ENCODE measurements around the gene CCDC69. TPM values are rescaled to one million over a fixed set of nuclear protein-coding genes. Genes with fewer than 3 reads are reported as not detected.

The CCDC69 gene
- total and polyA plus RNA-seq, 3 donors from 2014 or later = 37.6 to 65.3 (median 40.8) TPM

DNA sequence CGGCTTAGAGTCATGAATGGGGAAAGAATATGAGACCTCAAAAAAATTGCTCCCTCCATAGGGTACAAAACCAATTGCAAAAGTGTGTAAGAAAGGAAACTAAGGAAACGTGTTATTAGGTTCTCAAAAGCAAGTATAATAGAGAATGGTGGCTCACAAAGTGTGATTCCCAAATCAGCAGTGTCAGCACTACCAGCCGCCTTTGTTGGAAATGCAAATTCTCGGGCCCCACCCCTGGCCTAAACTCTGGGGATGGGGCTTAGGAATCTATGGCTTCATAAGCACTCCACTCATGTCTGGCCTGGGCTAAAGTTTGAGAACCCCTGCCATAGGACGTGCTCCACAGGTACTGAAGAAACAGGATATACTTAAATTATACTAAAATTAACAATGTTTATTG is 1.6 kb upstream of the CCDC69 start:
- H3K4me3 ChIP-seq = no peak overlapping the region
- H3K9me3 ChIP-seq = no peaks in the 10 kb centered on the region
- no peaks in the 10 kb centered on the region for H3K36me3 ChIP-seq (ENCODE audit: low read depth, missing control alignments)
- H3K27ac ChIP-seq = no peak overlapping the region
- no peak for DNase-seq
- no peak for TF ChIP-seq POLR2A (IDR thresholded peaks at IDR 0.05)
- TF ChIP-seq, protein P1, sequence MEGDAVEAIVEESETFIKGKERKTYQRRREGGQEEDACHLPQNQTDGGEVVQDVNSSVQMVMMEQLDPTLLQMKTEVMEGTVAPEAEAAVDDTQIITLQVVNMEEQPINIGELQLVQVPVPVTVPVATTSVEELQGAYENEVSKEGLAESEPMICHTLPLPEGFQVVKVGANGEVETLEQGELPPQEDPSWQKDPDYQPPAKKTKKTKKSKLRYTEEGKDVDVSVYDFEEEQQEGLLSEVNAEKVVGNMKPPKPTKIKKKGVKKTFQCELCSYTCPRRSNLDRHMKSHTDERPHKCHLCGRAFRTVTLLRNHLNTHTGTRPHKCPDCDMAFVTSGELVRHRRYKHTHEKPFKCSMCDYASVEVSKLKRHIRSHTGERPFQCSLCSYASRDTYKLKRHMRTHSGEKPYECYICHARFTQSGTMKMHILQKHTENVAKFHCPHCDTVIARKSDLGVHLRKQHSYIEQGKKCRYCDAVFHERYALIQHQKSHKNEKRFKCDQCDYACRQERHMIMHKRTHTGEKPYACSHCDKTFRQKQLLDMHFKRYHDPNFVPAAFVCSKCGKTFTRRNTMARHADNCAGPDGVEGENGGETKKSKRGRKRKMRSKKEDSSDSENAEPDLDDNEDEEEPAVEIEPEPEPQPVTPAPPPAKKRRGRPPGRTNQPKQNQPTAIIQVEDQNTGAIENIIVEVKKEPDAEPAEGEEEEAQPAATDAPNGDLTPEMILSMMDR (IDR thresholded peaks at IDR 0.05) = no peak
- intact Hi-C loops (cut with DNase I; ENCODE audit: low total_unique reads) = no loop called here
- peaks cover 5% of the 10 kb centered on the region for H3K4me1 ChIP-seq
- H3K27me3 ChIP-seq = no peaks in the 10 kb centered on the region
- WGBS, 2 donors = 79 to 86% methylated on average over 5 of the region's 5 CpGs

GRCh38 chr5:151225071-151225470 is 1.2 kb upstream of the CCDC69 start:
- Histone ChIP-seq H3K4me1 (peaks cover 5% of the 10 kb centered on the region), H3K27me3 (no peaks in the 10 kb centered on the region), H3K27ac (no peak overlapping the region), H3K36me3 (ENCODE audit: low read depth, missing control alignments) (no peaks in the 10 kb centered on the region), H3K9me3 (no peaks in the 10 kb centered on the region), H3K4me3 (no peak overlapping the region)
- 91% methylated on average over 4 of the region's 4 CpGs for WGBS, 2 donors
- intact Hi-C loops (cut with DNase I; ENCODE audit: low total_unique reads) = no loop called here
- DNase-seq = no peak
- TF ChIP-seq, protein P1 (IDR thresholded peaks at IDR 0.05) = no peak
- TF ChIP-seq POLR2A (IDR thresholded peaks at IDR 0.05) = no peak

DNA sequence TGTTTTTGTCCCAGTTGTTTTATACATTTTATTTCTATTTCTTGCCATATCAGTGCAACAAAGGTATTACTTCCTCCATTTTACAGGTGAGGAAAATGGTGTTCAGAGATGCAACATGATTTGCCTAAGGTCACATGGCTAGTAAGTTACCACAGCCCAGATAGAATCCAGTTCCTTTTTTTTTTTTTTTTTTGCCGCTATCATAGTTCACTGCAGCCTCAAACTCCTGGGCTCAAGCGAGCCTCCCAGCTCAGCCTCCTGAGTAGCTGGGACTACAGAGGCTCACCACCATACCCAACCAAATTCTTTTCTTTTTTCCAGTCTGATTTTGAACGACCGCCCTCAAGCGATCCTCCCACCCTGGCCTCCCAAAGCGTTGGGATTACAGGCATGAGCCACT is 480 bp upstream of the CCDC69 start:
- TF ChIP-seq POLR2A (IDR thresholded peaks at IDR 0.05) = no peak
- TF ChIP-seq, protein P1 (IDR thresholded peaks at IDR 0.05) = no peak
- intact Hi-C loops (cut with DNase I; ENCODE audit: low total_unique reads) = no loop called here
- 67 to 78% methylated on average over 6 of the region's 6 CpGs for WGBS, 2 donors
- Histone ChIP-seq H3K27me3 (no peaks in the 10 kb centered on the region), H3K4me1 (peaks cover 5% of the 10 kb centered on the region), H3K9me3 (no peaks in the 10 kb centered on the region), H3K27ac (peak overlapping the region in 1 of 2 donors; percentile 71), H3K36me3 (ENCODE audit: low read depth, missing control alignments) (no peaks in the 10 kb centered on the region), H3K4me3 (peak overlapping the region; percentile 61 to 96)
- DNase-seq = no peak

- peak; percentile 60 for DNase-seq
- Histone ChIP-seq H3K9me3 (no peaks in the 10 kb centered on the region), H3K27me3 (no peaks in the 10 kb centered on the region), H3K36me3 (ENCODE audit: low read depth, missing control alignments) (no peaks in the 10 kb centered on the region), H3K4me1 (peaks cover 5% of the 10 kb centered on the region), H3K27ac (peak overlapping the region; percentile 71 to 84), H3K4me3 (peak overlapping the region; percentile 61 to 96)
- TF ChIP-seq, protein P1 (IDR thresholded peaks at IDR 0.05) = no peak
- intact Hi-C loops (cut with DNase I; ENCODE audit: low total_unique reads) = no loop called here
- WGBS, 2 donors = 0 to 7% methylated on average over 1 to 4 of the region's 4 CpGs
Measured at GRCh38 chr5:151222790-151223446, 974 bp downstream of the CCDC69 start.
